Effector memory CD8-positive, alpha-beta T cell (primary cell): ENCODE results near the gene GLP2R.

Source experiments
- ATAC-seq: fragments of 150-1000 bp; cut with Tn5 transposase; replicated peaks from 2 replicates; pipeline ENCODE4 v1.10.0; 2021; ENCODE audit warnings: mild to moderate bottlenecking, moderate library complexity
- DNase-seq, 3 experiments: peaks; one replicate each; pipeline ENCODE4 v3.0.0; 2021
- H3K27ac Mint-ChIP-seq, 2 donors: one replicate each; pipeline ENCODE4 v1.8.0; 2022; ENCODE audit warnings: mild to moderate bottlenecking in 2 of 2, mixed read lengths in 2 of 2, moderate library complexity in 2 of 2
- H3K27me3 Mint-ChIP-seq, 2 donors: one replicate each; pipeline ENCODE4 v1.8.0; 2022; ENCODE audit warnings: mixed read lengths in 2 of 2
- H3K36me3 Mint-ChIP-seq: one replicate; pipeline ENCODE4 v1.8.0; 2022; ENCODE audit warnings: mild to moderate bottlenecking, moderate library complexity, mixed read lengths; ENCODE audit not compliant: insufficient read depth
- H3K4me1 Mint-ChIP-seq, 2 donors: one replicate each; pipeline ENCODE4 v1.8.0; 2022; ENCODE audit warnings: low read depth in 2 of 2, mixed read lengths in 2 of 2
- H3K4me3 Mint-ChIP-seq, 2 donors: one replicate each; pipeline ENCODE4 v1.8.0; 2022; ENCODE audit warnings: mild to moderate bottlenecking in 2 of 2, mixed read lengths in 2 of 2, moderate library complexity in 2 of 2
- H3K9me3 Mint-ChIP-seq, 2 donors: one replicate each; pipeline ENCODE4 v1.8.0; 2022; ENCODE audit warnings: mixed read lengths in 2 of 2

GLP2R gene

GRCh38 chr17:9878786-9879525 is 53.2 kb downstream of the GLP2R start:
- Mint-ChIP-seq H3K27ac (no peak overlapping the region), H3K27me3 (peaks cover 37 to 46% of the 10 kb centered on the region in 2 donors), H3K4me3 (no peak overlapping the region), H3K36me3 (no peaks in the 10 kb centered on the region), H3K4me1 (no peaks in the 10 kb centered on the region), H3K9me3 (peaks cover 8 to 10% of the 10 kb centered on the region in 2 donors)
- ATAC-seq (no peak), DNase-seq (no peak)

DNA sequence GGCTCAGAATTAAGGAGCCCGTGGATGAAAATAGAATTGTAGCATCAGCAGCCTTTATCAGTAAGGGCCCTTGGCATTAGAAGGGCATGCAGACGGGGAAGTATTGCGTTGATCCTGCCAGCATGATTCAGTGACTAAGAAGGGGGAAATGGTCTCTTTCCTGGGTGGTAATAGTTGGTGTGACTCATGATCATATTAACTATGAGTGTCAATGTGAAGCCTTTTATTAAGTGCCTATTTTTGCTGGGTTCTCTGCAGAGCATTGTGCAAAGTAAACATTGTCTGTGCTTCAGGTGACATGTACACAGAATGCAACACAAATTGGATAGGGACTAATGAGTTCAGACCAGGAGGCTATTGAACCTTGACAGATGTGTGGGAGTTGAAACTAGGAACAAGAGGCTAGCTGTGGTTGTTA is 54.9 kb downstream of the GLP2R start:
- no peak overlapping the region for H3K4me3 Mint-ChIP-seq
- no peak overlapping the region for H3K27ac Mint-ChIP-seq
- DNase-seq (no peak), ATAC-seq (no peak)
- H3K9me3 Mint-ChIP-seq: peaks cover 8 to 10% of the 10 kb centered on the region in 2 donors
- peaks cover 27 to 35% of the 10 kb centered on the region in 2 donors for H3K27me3 Mint-ChIP-seq
- no peaks in the 10 kb centered on the region for H3K36me3 Mint-ChIP-seq
- H3K4me1 Mint-ChIP-seq: no peaks in the 10 kb centered on the region

- Mint-ChIP-seq H3K9me3 (peaks cover 8 to 10% of the 10 kb centered on the region in 2 donors), H3K36me3 (no peaks in the 10 kb centered on the region), H3K27ac (no peak overlapping the region), H3K4me3 (no peak overlapping the region), H3K27me3 (peaks cover 20 to 28% of the 10 kb centered on the region in 2 donors), H3K4me1 (no peaks in the 10 kb centered on the region)
- DNase-seq (no peak), ATAC-seq (no peak)
These were observed 57.7 kb downstream of the GLP2R start for GRCh38 chr17:9883451-9883850.

- H3K4me1 Mint-ChIP-seq: no peaks in the 10 kb centered on the region
- peaks cover 8 to 10% of the 10 kb centered on the region in 2 donors for H3K9me3 Mint-ChIP-seq
- no peak overlapping the region for H3K4me3 Mint-ChIP-seq
- H3K27ac Mint-ChIP-seq: no peak overlapping the region
- H3K36me3 Mint-ChIP-seq: no peaks in the 10 kb centered on the region
- DNase-seq: no peak
- no peak for ATAC-seq
- peaks cover 8 to 15% of the 10 kb centered on the region in 2 donors for H3K27me3 Mint-ChIP-seq
These were observed 60.6 kb downstream of the GLP2R start for GRCh38 chr17:9886141-9886930.

GRCh38 chr17:9887508-9887907 is 61.8 kb downstream of the GLP2R start:
- DNase-seq: no peak
- no peak overlapping the region for H3K27ac Mint-ChIP-seq
- no peak for ATAC-seq
- no peaks in the 10 kb centered on the region for H3K36me3 Mint-ChIP-seq
- H3K9me3 Mint-ChIP-seq: peaks cover 5 to 10% of the 10 kb centered on the region in 2 donors
- H3K4me1 Mint-ChIP-seq: no peaks in the 10 kb centered on the region
- H3K27me3 Mint-ChIP-seq: peaks cover 8 to 15% of the 10 kb centered on the region in 2 donors
- no peak overlapping the region for H3K4me3 Mint-ChIP-seq

- Mint-ChIP-seq H3K4me3 (no peak overlapping the region), H3K27ac (no peak overlapping the region), H3K9me3 (no peaks in the 10 kb centered on the region), H3K36me3 (no peaks in the 10 kb centered on the region), H3K27me3 (peaks cover 25 to 26% of the 10 kb centered on the region in 2 donors), H3K4me1 (no peaks in the 10 kb centered on the region)
- ATAC-seq (no peak), DNase-seq (no peak)
These were observed 64.4 kb downstream of the GLP2R start for GRCh38 chr17:9890124-9890523.

GRCh38 chr17:9893411-9894012 is 67.8 kb downstream of the GLP2R start:
- Mint-ChIP-seq H3K27me3 (peaks cover 30 to 34% of the 10 kb centered on the region in 2 donors), H3K4me3 (no peak overlapping the region), H3K9me3 (no peaks in the 10 kb centered on the region), H3K27ac (no peak overlapping the region), H3K36me3 (no peaks in the 10 kb centered on the region), H3K4me1 (no peaks in the 10 kb centered on the region)
- ATAC-seq (no peak), DNase-seq (no peak)

DNA sequence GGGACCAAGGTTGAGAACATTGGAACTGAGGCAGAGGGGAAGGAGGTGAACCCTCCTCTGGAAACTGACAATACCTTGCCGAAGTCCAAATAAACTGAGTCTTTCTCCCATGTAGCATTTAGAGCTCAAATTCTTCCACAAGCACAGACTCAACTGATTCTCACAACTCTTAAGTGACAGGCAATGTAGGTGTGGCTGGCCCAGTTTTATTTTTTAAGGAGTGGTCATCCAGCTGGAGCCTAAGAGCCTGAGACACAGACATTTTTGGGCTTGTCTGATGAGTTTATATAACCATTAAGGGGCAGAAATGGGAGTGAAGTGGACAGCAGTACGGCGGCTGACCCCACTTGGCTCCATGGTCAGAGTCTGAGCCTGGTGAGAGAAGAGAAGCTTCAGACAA is 68.5 kb downstream of the GLP2R start:
- no peak for DNase-seq
- no peak overlapping the region for H3K27ac Mint-ChIP-seq
- peaks cover 30 to 38% of the 10 kb centered on the region in 2 donors for H3K27me3 Mint-ChIP-seq
- H3K36me3 Mint-ChIP-seq: no peaks in the 10 kb centered on the region
- ATAC-seq: no peak
- no peaks in the 10 kb centered on the region for H3K4me1 Mint-ChIP-seq
- no peak overlapping the region for H3K4me3 Mint-ChIP-seq
- H3K9me3 Mint-ChIP-seq: no peaks in the 10 kb centered on the region

- Mint-ChIP-seq H3K9me3 (no peaks in the 10 kb centered on the region), H3K27me3 (peaks cover 30 to 47% of the 10 kb centered on the region in 2 donors), H3K27ac (no peak overlapping the region), H3K4me3 (no peak overlapping the region), H3K4me1 (no peaks in the 10 kb centered on the region), H3K36me3 (no peaks in the 10 kb centered on the region)
- no peak for ATAC-seq
- DNase-seq: no peak
These were observed 70.2 kb downstream of the GLP2R start for GRCh38 chr17:9895923-9896322.

DNA sequence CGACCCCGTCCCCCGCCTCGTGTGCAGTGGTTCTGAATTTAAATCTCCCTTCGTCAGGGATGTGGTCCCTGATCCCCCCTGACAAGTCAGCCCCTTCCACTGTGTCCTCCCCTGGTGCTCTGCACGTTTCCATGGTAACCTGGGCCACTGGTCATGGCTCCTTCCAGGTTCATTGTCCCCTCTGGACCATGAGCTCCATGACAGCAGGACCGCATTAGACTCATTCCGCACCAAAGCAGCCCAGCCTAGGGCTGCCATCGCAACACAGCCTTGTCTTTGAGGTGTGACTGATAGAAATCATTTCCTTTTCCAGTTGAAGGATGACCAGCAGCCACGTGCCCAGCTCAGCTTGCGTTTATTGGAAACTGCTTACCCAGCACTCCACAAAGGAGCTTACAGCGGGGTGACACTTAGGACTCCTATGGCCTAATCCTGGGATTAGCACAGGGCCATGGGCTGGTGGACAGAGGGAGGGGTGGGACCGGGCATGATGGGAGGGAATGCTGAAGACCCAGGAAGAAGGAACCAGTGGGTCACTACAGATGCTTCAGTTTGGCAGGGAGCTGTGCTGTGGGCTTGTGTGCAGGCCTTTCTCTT is 71.7 kb downstream of the GLP2R start:
- DNase-seq: no peak
- Mint-ChIP-seq H3K9me3 (no peaks in the 10 kb centered on the region), H3K36me3 (no peaks in the 10 kb centered on the region), H3K4me1 (no peaks in the 10 kb centered on the region), H3K27me3 (peaks cover 37 to 54% of the 10 kb centered on the region in 2 donors), H3K27ac (no peak overlapping the region), H3K4me3 (no peak overlapping the region)
- no peak for ATAC-seq

- ATAC-seq (no peak), DNase-seq (no peak)
- H3K27ac Mint-ChIP-seq: no peak overlapping the region
- no peaks in the 10 kb centered on the region for H3K36me3 Mint-ChIP-seq
- H3K4me1 Mint-ChIP-seq: no peaks in the 10 kb centered on the region
- H3K27me3 Mint-ChIP-seq: peaks cover 27 to 44% of the 10 kb centered on the region in 2 donors
- no peaks in the 10 kb centered on the region for H3K9me3 Mint-ChIP-seq
- H3K4me3 Mint-ChIP-seq: no peak overlapping the region
These were observed 73.1 kb downstream of the GLP2R start for GRCh38 chr17:9898812-9899211.

DNA sequence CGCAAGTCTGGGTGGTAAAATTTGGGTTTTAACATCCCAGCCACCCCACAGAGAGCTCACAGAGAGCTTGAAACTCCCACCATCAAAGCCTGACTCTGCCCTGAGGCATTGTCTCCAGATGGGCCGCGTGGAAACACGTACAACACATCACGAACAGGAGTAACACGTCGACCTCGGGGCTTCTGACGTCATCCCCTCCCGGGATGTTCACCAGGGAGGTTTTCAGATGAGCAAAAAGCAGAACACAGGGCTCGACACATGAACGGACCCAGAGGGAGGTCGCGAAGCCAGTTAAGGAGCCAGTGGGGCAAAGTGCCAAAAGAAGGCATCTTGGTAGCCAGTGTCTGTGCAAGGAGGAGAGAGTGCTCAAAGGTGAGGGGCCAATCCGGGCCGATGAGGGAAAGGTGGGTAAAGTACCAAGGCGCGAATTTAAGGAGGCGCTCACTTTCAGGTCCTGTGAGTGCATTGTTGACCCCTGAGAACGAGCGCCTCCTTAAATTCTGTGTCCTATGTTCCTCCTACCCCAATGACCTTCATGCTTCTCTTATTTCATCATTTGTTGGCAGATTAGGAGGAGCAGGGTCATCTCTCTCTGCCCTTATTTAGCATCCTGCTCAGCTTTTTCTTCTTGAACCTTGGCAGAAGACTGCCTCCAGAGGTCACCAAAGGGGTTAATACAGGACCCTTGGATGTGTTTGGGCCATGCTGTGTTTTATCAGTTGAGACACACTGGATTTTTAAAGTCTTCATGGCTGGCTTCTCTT is 73.7 kb downstream of the GLP2R start:
- DNase-seq (no peak), ATAC-seq (no peak)
- Mint-ChIP-seq H3K4me3 (no peak overlapping the region), H3K4me1 (no peaks in the 10 kb centered on the region), H3K36me3 (no peaks in the 10 kb centered on the region), H3K9me3 (no peaks in the 10 kb centered on the region), H3K27me3 (peaks cover 26 to 37% of the 10 kb centered on the region in 2 donors), H3K27ac (no peak overlapping the region)
